Left renal pelvis (tissue), 4 donors: ENCODE data around the gene FBXL13. TPM values are rescaled to one million over a fixed set of nuclear protein-coding genes. Genes with fewer than 3 reads are reported as not detected.
"Not testable (repeated sequence)": the region's sequence is repeated elsewhere in the genome, so short reads cannot be mapped to it uniquely, and the experiment has no call there.

Experiments used
- DNase-seq, 4 donors: peaks; one replicate each; pipeline ENCODE4 v3.0.0-alpha.2; 2013; ENCODE audit warnings: low read depth in 4 of 4, low spot score in 3 of 4
- polyA plus RNA-seq, 4 donors: library from polyadenylated mRNA; unstranded; fragments of 120-200 nt; gene quantifications; one replicate each; pipeline ENCODE4 v1.2.1, GENCODE V29; 2013; ENCODE audit not compliant: insufficient read length in 4 of 4

Gene FBXL13
- polyA plus RNA-seq, 4 donors, result 1.1 to 2.6 (median 2.4) TPM

DNA sequence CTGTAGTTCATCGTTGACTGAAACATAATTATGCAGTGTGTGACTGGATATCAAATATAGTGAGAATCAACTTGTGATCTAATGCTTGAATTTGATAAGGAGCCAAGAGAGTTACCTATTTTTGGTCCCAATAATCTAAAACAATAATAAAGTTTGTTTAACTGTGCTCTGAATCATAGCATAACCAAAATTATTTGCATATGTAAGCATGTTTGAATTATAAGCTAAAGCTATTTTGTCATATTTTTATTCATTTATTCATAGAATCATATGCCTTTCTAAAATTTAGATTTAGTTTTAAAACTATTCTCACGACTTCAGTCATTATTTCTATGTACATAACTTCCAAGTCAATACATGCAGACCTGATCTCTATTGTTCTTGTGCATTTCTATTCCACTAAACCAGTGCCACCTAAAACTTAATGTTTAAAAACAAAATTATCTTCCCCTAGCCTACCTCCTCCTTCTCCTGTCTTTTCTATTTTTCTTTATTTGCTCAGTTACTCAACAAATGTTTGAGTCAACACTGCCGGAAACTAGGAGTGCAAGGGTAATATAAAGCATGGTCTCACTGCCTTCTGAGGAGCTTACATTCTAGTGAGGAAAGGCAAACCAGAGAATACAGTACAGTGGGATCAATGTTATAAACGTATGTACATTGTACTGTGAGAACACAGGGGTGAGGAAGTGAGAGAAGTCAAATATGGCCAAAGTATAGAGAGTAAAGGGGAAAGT is 284.1 kb downstream of the FBXL13 start:
- not testable (repeated sequence) for DNase-seq

DNA sequence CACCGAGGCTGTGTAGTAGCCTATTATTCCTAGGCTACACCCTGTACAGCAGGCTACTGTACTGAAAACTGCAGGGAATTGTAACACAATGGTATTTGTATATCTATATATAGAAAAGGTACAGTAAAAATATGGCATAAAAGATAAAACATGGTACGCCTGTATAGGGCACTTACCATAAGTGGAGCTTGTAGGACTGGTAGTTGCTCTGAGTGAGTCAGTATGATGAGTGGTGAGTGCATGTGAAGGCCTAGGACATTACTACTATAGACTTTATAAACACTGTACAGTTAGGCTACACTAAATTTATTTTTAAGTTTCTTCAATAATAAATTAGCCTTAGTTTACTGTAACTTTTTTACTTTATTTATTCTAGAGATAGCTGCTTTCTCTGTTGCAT is 285.8 kb downstream of the FBXL13 start:
- not testable (repeated sequence) for DNase-seq

DNA sequence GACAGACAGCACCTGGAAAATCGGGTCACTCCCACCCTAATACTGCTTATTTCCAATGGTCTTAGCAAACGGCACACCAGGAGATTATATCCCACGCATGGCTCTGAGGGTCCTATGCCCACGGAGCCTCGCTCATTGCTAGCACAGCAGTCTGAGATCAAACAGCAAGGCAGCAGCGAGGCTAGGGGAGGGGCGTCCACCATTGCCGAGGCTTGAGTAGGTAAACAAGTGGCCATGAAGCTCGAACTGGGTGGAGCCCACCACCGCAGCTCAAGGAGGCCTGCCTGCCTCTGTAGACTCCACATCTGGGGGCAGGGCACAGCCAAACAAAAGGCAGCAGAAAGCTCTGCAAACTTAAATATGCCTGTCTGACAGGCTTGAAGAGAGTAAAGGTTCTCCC is 293.7 kb downstream of the FBXL13 start:
- not testable (repeated sequence) for DNase-seq

DNA sequence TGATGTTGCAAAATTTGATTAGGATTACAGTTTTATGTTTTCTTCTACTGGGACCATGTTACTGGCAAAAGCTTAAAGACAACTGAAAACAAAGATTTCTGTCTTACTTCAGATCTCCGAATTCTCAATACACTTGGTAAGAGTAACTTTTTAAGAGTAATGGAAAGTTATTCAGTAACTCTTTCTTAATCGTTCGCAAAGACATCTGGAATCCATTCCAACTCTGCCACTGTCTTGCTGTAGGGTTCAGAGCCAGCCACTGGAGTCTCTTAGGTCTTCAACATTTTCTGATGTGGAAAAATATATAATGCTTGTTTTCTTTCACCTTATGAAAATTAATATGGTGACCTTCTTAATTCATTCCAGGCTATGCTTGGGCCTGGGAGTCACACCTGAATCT is 295.9 kb downstream of the FBXL13 start:
- not testable (repeated sequence) for DNase-seq

DNA sequence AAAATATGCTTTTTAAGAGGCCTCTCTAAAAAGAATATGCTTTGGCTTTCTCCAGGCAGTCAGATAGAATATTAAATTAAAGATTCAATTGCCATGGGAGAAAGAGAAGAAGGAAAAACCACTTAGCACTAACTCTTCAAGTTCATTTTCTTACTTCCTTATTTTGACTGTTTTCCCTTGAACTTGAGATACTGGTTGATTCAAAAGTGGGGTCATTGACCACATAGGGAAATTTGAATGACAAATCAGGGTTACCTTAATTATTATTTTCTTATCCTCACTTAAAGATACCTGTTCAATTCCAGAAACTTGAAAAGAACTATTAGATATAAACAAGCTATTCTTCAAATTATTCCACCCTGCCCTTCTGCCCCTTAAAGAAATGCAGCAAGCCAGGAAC is 298.4 kb downstream of the FBXL13 start:
- DNase-seq, result not testable (repeated sequence)

DNA sequence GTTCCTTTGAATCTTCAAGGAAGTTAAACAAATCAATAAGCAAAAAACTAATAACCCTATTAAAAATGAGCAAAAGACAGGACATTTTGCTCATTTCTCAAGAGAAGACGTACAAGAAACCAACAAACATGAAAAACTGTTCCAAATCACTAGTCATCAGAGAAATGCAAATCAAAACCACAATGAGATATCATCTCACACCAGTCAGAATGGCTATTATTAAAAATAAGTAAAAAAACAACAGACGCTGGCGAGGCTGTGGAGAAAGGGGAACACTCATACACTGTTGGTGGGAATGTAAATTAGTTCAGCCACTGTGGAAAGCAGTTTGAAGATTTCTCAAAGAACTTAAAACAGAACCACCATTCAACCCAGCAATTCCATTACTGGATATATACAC is 304.1 kb downstream of the FBXL13 start:
- not testable (repeated sequence) for DNase-seq

DNA sequence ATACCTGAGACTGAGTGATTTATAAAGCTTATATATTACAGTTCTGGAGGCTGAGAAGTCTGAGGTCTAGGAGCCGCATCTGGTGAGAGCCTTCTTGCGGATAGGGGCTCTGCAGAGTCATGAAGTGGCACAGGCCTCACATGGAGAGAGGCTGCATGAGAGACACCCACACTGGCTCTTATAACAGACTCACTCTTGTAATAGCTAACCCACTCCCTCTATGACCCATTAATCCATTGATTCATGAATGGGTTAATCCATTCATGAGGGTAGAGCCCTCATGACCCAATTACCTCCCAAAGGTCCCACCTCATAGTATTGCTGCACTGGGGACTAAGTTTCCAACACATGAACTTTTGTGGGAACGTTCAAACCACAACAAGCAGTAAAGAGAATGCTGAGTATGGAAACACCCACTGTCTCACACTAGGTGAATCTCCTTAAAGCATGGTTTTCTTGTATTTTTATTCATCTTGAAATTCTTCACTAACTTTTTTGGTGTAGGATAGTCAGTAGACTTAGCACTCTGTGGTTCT is 304.9 kb downstream of the FBXL13 start:
- DNase-seq, result not testable (repeated sequence)

DNA sequence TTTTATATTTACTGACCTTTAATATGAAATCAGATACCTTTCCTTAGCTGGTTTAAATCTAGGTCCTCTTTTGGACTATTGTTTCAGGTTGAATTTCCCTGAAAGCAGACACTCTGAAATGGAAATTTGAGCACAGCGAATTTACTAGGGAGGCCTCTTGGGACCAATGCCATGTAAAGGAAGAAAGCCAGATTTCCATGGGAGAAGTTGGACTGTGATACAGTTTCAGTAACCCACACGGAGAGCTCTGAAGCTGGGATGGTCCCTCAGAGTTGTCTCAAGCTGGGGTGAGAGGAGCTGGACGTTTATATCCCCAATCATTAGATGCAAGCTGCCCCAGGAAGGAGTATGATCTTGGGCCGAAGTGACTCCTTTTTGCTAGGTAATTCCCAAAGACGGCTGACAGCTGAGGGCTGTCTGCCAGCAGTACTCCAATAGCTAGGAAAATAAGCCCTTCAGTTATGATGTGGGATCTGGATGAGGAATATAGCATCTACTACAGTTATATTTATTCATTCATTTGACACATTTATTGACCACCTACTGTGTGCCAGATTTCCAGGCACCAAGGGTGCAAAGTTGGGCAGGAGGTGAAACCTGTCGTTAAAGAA is 311.2 kb downstream of the FBXL13 start:
- not testable (repeated sequence) for DNase-seq

Other genes starting within 250 kb of the FBXL13 start
- 100 to 1,000 TPM in 2 of 4 donors, 10 to 100 TPM in 2; 64.3 to 181 (median 104) TPM for gene LRRC17, start 161.8 kb downstream of the FBXL13 start, polyA plus RNA-seq
- 10 to 100 TPM; 59.1 to 69.3 (median 62.5) TPM for gene ARMC10, start 344 bp upstream of the FBXL13 start, polyA plus RNA-seq
- 10 to 100 TPM; 26.7 to 46.5 (median 37.9) TPM for gene NAPEPLD, start 74.3 kb upstream of the FBXL13 start, polyA plus RNA-seq
- 100 to 1,000 TPM in 3 of 4 donors, 10 to 100 TPM in 1; 70.2 to 112 (median 101) TPM for gene PMPCB, start 222.6 kb upstream of the FBXL13 start, polyA plus RNA-seq